ENCODE results near the gene LY6G6F.

GRCh38 chr6:31723245-31723979 lies 16.7 kb downstream of the LY6G6F start, which contains the start of gene MPIG6B:
- no peak for TF ChIP-seq POLR2AphosphoS5 (IDR thresholded peaks at IDR 0.05)
- TF ChIP-seq, protein P1, sequence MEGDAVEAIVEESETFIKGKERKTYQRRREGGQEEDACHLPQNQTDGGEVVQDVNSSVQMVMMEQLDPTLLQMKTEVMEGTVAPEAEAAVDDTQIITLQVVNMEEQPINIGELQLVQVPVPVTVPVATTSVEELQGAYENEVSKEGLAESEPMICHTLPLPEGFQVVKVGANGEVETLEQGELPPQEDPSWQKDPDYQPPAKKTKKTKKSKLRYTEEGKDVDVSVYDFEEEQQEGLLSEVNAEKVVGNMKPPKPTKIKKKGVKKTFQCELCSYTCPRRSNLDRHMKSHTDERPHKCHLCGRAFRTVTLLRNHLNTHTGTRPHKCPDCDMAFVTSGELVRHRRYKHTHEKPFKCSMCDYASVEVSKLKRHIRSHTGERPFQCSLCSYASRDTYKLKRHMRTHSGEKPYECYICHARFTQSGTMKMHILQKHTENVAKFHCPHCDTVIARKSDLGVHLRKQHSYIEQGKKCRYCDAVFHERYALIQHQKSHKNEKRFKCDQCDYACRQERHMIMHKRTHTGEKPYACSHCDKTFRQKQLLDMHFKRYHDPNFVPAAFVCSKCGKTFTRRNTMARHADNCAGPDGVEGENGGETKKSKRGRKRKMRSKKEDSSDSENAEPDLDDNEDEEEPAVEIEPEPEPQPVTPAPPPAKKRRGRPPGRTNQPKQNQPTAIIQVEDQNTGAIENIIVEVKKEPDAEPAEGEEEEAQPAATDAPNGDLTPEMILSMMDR (IDR thresholded peaks at IDR 0.05), result no peak

Measured in transverse colon (tissue), 4 donors.